Stimulated activated CD8-positive, alpha-beta memory T cell treated with anti-CD3 and anti-CD28 coated beads, Interleukin-15, amount 100 ng/mL, for 1 hour (primary cell): ENCODE data around the gene EDDM13.
A peak's percentile ranks its signal among the peaks of the same experiment; 100 is the strongest.
"Not testable (repeated sequence)": the region's sequence is repeated elsewhere in the genome, so short reads cannot be mapped to it uniquely, and the experiment has no call there.

Experiments used
- DNase-seq: peaks from one replicate; pipeline ENCODE4 v3.0.0-alpha.2; 2020; ENCODE audit warnings: low read depth

The EDDM13 gene

GRCh38 chr19:56295531-56296455 lies 23.2 kb downstream of the EDDM13 start:
- no peak for DNase-seq

- DNase-seq = no peak
Observed at GRCh38 chr19:56297010-56297409, 24.5 kb downstream of the EDDM13 start.

- DNase-seq = no peak
Observed at GRCh38 chr19:56299688-56300087, 27.1 kb downstream of the EDDM13 start.

GRCh38 chr19:56301155-56301554 lies 28.6 kb downstream of the EDDM13 start:
- no peak for DNase-seq

GRCh38 chr19:56301886-56302620 lies 29.5 kb downstream of the EDDM13 start:
- no peak for DNase-seq

- no peak for DNase-seq
Observed at GRCh38 chr19:56304243-56304642, 31.7 kb downstream of the EDDM13 start.

- no peak for DNase-seq
Observed at GRCh38 chr19:56306016-56306415, 33.5 kb downstream of the EDDM13 start.

- DNase-seq = not testable (repeated sequence)
Observed at GRCh38 chr19:56307062-56307461, 34.5 kb downstream of the EDDM13 start.

GRCh38 chr19:56308792-56309191 lies 36.2 kb downstream of the EDDM13 start:
- no peak for DNase-seq

GRCh38 chr19:56309511-56310185 lies 37.1 kb downstream of the EDDM13 start:
- DNase-seq = peak; percentile 18

GRCh38 chr19:56310462-56310861 lies 37.9 kb downstream of the EDDM13 start:
- no peak for DNase-seq

- DNase-seq = no peak
Observed at GRCh38 chr19:56312342-56312741, 39.8 kb downstream of the EDDM13 start.

GRCh38 chr19:56312787-56313657 lies 40.5 kb downstream of the EDDM13 start:
- DNase-seq = no peak

- DNase-seq = no peak
Observed at GRCh38 chr19:56314018-56314380, 41.5 kb downstream of the EDDM13 start.

- peak; percentile 95 for DNase-seq
Observed at GRCh38 chr19:56314381-56315076, 42.0 kb downstream of the EDDM13 start, which contains the start of gene ZSCAN5A. Gene ZSCAN5A, minus strand, starts transcription at chr19:56314839. Its CDS starts 89,793 bp downstream, at chr19:56225046.

GRCh38 chr19:56315077-56315828 lies 42.7 kb downstream of the EDDM13 start:
- peak; percentile 81 for DNase-seq

- DNase-seq = no peak
Observed at GRCh38 chr19:56316728-56317127, 44.2 kb downstream of the EDDM13 start.

GRCh38 chr19:56317749-56318148 lies 45.2 kb downstream of the EDDM13 start:
- no peak for DNase-seq

- DNase-seq = no peak
Observed at GRCh38 chr19:56319991-56320390, 47.4 kb downstream of the EDDM13 start.
